Muscle of back (tissue), 11 donors: ENCODE results near the gene P2RY11. TPM values are rescaled to one million over a fixed set of nuclear protein-coding genes. Genes with fewer than 3 reads are reported as not detected.

Experiments
- DNase-seq, 3 donors: peaks; one replicate each; pipeline versions ENCODE4 v3.0.0 to v3.0.0-alpha.2; 2013
- polyA plus RNA-seq, 10 donors: library from polyadenylated mRNA; unstranded; fragments of 120-200 nt; gene quantifications; one replicate each; pipeline ENCODE4 v1.2.1, GENCODE V29; 2013; ENCODE audit not compliant: insufficient read length in 10 of 10

The P2RY11 gene
- polyA plus RNA-seq, 10 donors: 7.1 to 10.5 (median 8.6) TPM

DNA sequence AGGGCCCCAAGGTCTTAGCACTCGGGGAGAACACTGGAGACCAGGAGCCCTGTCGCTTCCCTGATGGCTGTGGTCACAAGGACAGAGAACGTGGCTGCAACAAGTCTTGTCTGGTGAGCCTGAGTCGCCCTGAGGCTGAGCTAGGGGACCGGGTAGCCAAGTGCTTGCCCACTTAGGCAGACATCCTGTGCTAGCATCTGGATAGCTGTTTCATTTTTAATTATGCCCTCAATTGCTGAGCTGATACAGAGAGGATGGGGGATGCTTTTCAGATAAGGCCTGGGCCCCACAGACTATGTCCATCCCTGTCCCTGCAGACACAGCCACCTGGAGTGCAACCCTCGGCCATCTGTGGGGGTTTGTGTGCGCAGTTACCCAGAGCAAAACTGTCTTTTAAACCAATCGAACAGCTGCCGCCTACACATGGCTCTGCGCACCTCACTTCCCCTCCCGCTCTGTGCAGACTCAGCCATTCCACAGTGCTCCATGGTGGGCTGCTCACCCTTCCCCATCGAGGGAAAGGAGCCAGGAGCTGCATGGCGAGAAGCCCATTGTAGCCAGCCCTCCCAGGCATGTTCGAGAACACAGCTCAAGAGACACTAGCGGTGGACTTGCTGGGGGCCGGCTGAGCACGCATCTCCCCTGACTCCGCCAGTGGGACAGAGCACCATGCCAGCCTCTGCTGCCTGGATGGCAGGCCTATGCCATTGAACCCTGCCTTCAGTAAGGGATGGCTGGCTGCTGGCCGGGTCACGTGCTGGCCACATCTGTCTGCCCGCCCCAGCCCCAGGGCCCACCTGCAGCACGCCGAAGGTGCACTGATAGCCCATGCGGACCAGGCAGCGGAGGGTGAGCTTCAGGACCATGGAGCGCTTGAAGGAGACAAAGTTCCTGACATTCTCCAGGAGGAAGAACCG is 27.6 kb downstream of the P2RY11 start:
- DNase-seq: no peak

- DNase-seq: no peak
These were observed 28.5 kb downstream of the P2RY11 start for GRCh38 chr19:10139952-10140351.

- DNase-seq: no peak
These were observed 30.0 kb downstream of the P2RY11 start for GRCh38 chr19:10141479-10141878.

GRCh38 chr19:10141973-10142372 is 30.5 kb downstream of the P2RY11 start:
- DNase-seq: no peak

- DNase-seq: no peak
These were observed 31.3 kb downstream of the P2RY11 start for GRCh38 chr19:10142701-10143375.

DNA sequence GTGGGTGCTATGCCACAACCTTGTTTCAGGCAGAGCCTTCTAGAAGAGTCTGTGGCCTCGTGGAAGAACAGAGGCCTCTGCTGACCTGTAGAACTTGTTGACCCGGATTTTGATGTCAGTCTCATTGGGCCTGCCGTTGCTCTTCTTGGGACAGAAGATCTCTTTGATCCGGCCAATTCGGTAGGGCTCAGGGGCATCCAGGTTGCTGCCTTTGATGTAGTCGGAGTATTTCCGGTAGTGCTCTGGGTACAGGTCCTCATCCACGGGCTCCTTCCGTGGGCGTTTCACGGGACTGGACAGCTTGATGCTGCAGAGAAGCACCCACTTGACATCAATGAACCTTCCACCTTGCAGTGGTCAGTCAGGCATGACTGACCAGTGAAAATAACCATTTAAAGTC is 32.2 kb downstream of the P2RY11 start:
- no peak for DNase-seq

- no peak for DNase-seq
These were observed 32.9 kb downstream of the P2RY11 start for GRCh38 chr19:10144361-10144760.

- DNase-seq: no peak
These were observed 33.5 kb downstream of the P2RY11 start for GRCh38 chr19:10145031-10145430.

DNA sequence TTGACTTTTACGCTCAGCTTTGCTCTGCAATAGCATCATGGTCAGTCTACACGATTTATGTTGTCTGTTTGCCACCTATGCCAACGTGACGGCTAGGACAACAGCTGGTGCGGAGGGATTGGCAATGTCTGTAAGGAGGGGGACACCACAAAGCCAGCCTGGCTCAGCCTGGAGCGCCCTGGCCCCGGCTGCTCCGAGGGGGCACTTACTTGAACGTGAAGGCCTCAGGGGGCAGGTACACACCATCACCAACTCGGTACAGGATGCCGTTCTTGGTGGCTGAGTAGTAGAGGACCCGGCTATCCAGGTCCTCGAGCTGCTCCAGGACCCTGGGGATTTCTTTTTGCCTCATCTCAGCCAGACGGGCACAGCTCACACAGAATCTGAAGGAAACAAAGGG is 34.6 kb downstream of the P2RY11 start:
- DNase-seq: no peak

- no peak for DNase-seq
These were observed 37.9 kb downstream of the P2RY11 start for GRCh38 chr19:10149427-10149826.

DNA sequence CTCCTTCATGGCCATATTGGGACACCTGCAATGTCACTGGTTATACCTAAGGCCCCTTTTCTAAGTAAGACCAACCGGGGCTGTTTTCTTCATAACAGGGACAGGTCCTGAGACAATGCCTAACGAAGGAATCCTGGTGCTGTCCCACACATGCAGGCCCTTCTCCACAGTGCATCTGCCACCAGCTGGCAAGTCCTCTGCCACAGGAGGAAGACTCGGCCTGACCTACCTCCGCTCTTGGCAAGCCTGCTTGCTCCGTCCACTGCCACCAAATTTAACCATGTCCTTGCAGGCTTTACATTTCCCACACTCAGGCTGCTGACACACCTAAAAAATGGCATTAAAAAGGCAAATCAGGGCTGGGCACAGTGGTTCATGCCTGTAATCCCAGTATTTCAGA is 40.0 kb downstream of the P2RY11 start:
- no peak for DNase-seq

- no peak for DNase-seq
These were observed 40.6 kb downstream of the P2RY11 start for GRCh38 chr19:10152100-10152499.

GRCh38 chr19:10155839-10156238 is 44.3 kb downstream of the P2RY11 start:
- no peak for DNase-seq

GRCh38 chr19:10158071-10158470 is 46.6 kb downstream of the P2RY11 start:
- no peak for DNase-seq

GRCh38 chr19:10158485-10158884 is 47.0 kb downstream of the P2RY11 start:
- no peak for DNase-seq

DNA sequence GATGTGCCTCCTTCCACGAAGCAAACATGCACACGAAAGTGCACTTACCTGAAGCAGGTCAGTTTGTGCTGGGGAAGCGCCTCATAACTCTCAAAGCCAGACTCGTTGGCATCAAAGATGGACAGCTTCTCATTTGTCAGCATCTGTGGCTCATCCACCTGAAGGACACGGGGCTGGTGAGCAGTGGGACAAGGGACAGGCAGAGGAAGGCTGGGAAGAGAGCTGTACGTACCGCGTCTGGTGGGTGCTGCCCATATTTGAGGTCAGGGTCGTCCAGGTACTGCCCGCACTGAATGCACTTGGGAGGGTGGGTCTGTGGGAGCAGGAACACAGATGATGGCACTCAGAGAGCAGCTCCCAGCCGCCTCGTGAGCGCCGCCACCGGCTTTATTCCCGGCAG is 48.1 kb downstream of the P2RY11 start:
- DNase-seq: no peak

GRCh38 chr19:10163536-10163935 is 52.0 kb downstream of the P2RY11 start:
- DNase-seq: no peak

Other genes with a start within 250 kb of the P2RY11 start
- gene OLFM2, start 175.2 kb upstream of the P2RY11 start, polyA plus RNA-seq: 10 to 100 TPM; 19.3 to 55.9 (median 32.7) TPM
- gene COL5A3, start 101.2 kb upstream of the P2RY11 start, polyA plus RNA-seq: 100 to 1,000 TPM in 1 of 10 donors, 10 to 100 TPM in 9; 55.3 to 119 (median 78.8) TPM
- not detected for gene RDH8, start 98.2 kb upstream of the P2RY11 start, polyA plus RNA-seq
- 10 to 100 TPM in 6 of 10 donors, 1 to 10 TPM in 4; 7.8 to 14.2 (median 10.6) TPM for gene SHFL, start 25.4 kb upstream of the P2RY11 start, polyA plus RNA-seq
- gene ANGPTL6, start 9.0 kb upstream of the P2RY11 start, polyA plus RNA-seq: 10 to 100 TPM in 3 of 10 donors, 1 to 10 TPM in 6, under 1 TPM in 1; 0.86 to 17.8 (median 7.6) TPM
- gene PPAN, start 5.3 kb upstream of the P2RY11 start, polyA plus RNA-seq: 10 to 100 TPM; 19.0 to 34.2 (median 25.3) TPM
- 100 to 1,000 TPM; 195 to 257 (median 239) TPM for gene EIF3G, start 8.2 kb downstream of the P2RY11 start, polyA plus RNA-seq
- 10 to 100 TPM; 56.0 to 95.6 (median 69.8) TPM for gene DNMT1, start 83.3 kb downstream of the P2RY11 start, polyA plus RNA-seq
- gene S1PR2, start 119.6 kb downstream of the P2RY11 start, polyA plus RNA-seq: 10 to 100 TPM in 9 of 10 donors, 1 to 10 TPM in 1; 8.9 to 16.5 (median 13.1) TPM
- 10 to 100 TPM; 21.8 to 39.6 (median 30.0) TPM for gene MRPL4, start 140.5 kb downstream of the P2RY11 start, polyA plus RNA-seq
- 10 to 100 TPM in 2 of 10 donors, 1 to 10 TPM in 8; 5.9 to 11.8 (median 7.3) TPM for gene ICAM1, start 159.4 kb downstream of the P2RY11 start, polyA plus RNA-seq
- under 1 TPM; 0.21 to 0.82 (median 0.36) TPM for gene ICAM4, start 175.3 kb downstream of the P2RY11 start, polyA plus RNA-seq
- under 1 TPM in 9 of 10 donors, not detected in 1; 0.07 to 0.28 (median 0.15) TPM for gene ICAM5, start 178.3 kb downstream of the P2RY11 start, polyA plus RNA-seq
- 1 to 10 TPM; 1.7 to 6.1 (median 2.9) TPM for gene ZGLP1, start 198.1 kb downstream of the P2RY11 start, polyA plus RNA-seq
- gene FDX2, start 204.3 kb downstream of the P2RY11 start, polyA plus RNA-seq: 10 to 100 TPM; 10.8 to 18.1 (median 14.8) TPM
- 10 to 100 TPM in 8 of 10 donors, 1 to 10 TPM in 2; 9.4 to 21.1 (median 15.0) TPM for gene RAVER1, start 221.8 kb downstream of the P2RY11 start, polyA plus RNA-seq
- 10 to 100 TPM in 1 of 10 donors, 1 to 10 TPM in 9; 4.5 to 15.8 (median 6.0) TPM for gene ICAM3, start 227.9 kb downstream of the P2RY11 start, polyA plus RNA-seq